HEK293 (cell line): ENCODE measurements around the gene OR4D1.

Experiments used
- CTCF ChIA-PET: fragments of 350-600 bp; formaldehyde crosslinking; extraction: SDS; loops from one replicate; lab custom pipeline; 2021; ENCODE audit warnings: antibody characterized with exemption; lab: Yijun Ruan, JAX
- POLR2A ChIA-PET: fragments of 300-600 bp; formaldehyde crosslinking; extraction: SDS; loops from one replicate; lab custom pipeline; 2020; ENCODE audit warnings: antibody characterized with exemption, inconsistent platforms; lab: Yijun Ruan, JAX
- H3K27ac ChIP-seq: fragments of 200-500 bp; sonication (Bioruptor generic); 2 replicates; pipeline ENCODE4 v1.5.1; 2014; ENCODE audit warnings: low read depth, low read length, control low read depth, inconsistent platforms; ENCODE audit errors: extremely low read depth
- H3K36me3 ChIP-seq, 2 experiments: fragments of 200-500 bp in 1 of 2; sonication (Bioruptor generic) in 1 of 2; 1 replicate in 1 of 2; 2 replicates in 1 of 2; pipeline ENCODE4 v1.5.1; 2014 to 2017; ENCODE audit warnings: inconsistent platforms in 2 of 2, low read length in 2 of 2; ENCODE audit not compliant: control insufficient read depth in 2 of 2, insufficient read depth in 1 of 2
- H3K4me1 ChIP-seq: fragments of 200-500 bp; sonication (Bioruptor generic); 2 replicates; pipeline ENCODE4 v1.5.1; 2014; ENCODE audit warnings: mild to moderate bottlenecking, low read length, inconsistent platforms; ENCODE audit not compliant: control insufficient read depth, insufficient read depth
- H3K4me3 ChIP-seq: 2 replicates; pipeline ENCODE4 v1.5.1; 2011; ENCODE audit warnings: low read depth, mild to moderate bottlenecking, control low read depth, low read length, moderate library complexity
- H3K9me3 ChIP-seq: fragments of 200-500 bp; sonication (Bioruptor generic); 2 replicates; pipeline ENCODE4 v1.5.1; 2014; ENCODE audit warnings: low read depth, low read length, inconsistent platforms; ENCODE audit not compliant: control insufficient read depth, insufficient read depth
- CTCF ChIP-seq: fragments of 450-650 bp; formaldehyde crosslinking; IDR thresholded peaks from 2 replicates; pipeline ENCODE4 v1.5.1; 2016; ENCODE audit warnings: missing biosample characterization, missing genetic modification characterization
- KLF8 ChIP-seq: fragments of 450-650 bp; formaldehyde crosslinking; IDR thresholded peaks from 2 replicates; pipeline ENCODE4 v1.5.1; 2016; ENCODE audit warnings: missing biosample characterization, missing genetic modification characterization
- OSR2 ChIP-seq: fragments of 450-650 bp; formaldehyde crosslinking; IDR thresholded peaks from 2 replicates; pipeline ENCODE4 v1.5.1; 2016; ENCODE audit warnings: missing biosample characterization, missing genetic modification characterization
- REST ChIP-seq: fragments of 450-650 bp; formaldehyde crosslinking; IDR thresholded peaks from 2 replicates; pipeline ENCODE4 v1.5.1; 2016; ENCODE audit warnings: missing biosample characterization, missing genetic modification characterization
- SP7 ChIP-seq: fragments of 450-650 bp; formaldehyde crosslinking; IDR thresholded peaks from 2 replicates; pipeline ENCODE4 v1.5.1; 2016; ENCODE audit warnings: missing biosample characterization, missing genetic modification characterization
- ZBTB10 ChIP-seq: fragments of 450-650 bp; formaldehyde crosslinking; IDR thresholded peaks from 2 replicates; pipeline ENCODE4 v1.5.1; 2016; ENCODE audit warnings: missing biosample characterization, missing genetic modification characterization
- ZBTB49 ChIP-seq: fragments of 450-650 bp; formaldehyde crosslinking; IDR thresholded peaks from 2 replicates; pipeline ENCODE4 v1.5.1; 2016; ENCODE audit warnings: missing biosample characterization, missing genetic modification characterization, low read depth
- ZNF157 ChIP-seq: fragments of 450-650 bp; formaldehyde crosslinking; IDR thresholded peaks from 2 replicates; pipeline ENCODE4 v1.5.1; 2016; ENCODE audit warnings: missing biosample characterization, missing genetic modification characterization
- ZNF324 ChIP-seq: fragments of 450-650 bp; formaldehyde crosslinking; IDR thresholded peaks from 2 replicates; pipeline ENCODE4 v1.5.1; 2016; ENCODE audit warnings: missing biosample characterization, missing genetic modification characterization
- ZNF391 ChIP-seq: fragments of 450-650 bp; formaldehyde crosslinking; IDR thresholded peaks from 2 replicates; pipeline ENCODE4 v1.5.1; 2016; ENCODE audit warnings: low read depth, missing biosample characterization, missing genetic modification characterization, borderline replicate concordance
- ZNF394 ChIP-seq: fragments of 450-650 bp; formaldehyde crosslinking; IDR thresholded peaks from 2 replicates; pipeline ENCODE4 v1.5.1; 2016; ENCODE audit warnings: missing biosample characterization, missing genetic modification characterization, mild to moderate bottlenecking, moderate library complexity, borderline replicate concordance
- ZNF449 ChIP-seq: fragments of 450-650 bp; formaldehyde crosslinking; IDR thresholded peaks from 2 replicates; pipeline ENCODE4 v1.5.1; 2017; ENCODE audit warnings: missing biosample characterization, mild to moderate bottlenecking, missing genetic modification characterization, moderate library complexity
- ZNF560 ChIP-seq: fragments of 450-650 bp; formaldehyde crosslinking; IDR thresholded peaks from 2 replicates; pipeline ENCODE4 v1.5.1; 2017; ENCODE audit warnings: missing biosample characterization, missing genetic modification characterization, borderline replicate concordance
- ZNF596 ChIP-seq: fragments of 450-650 bp; IDR thresholded peaks from 2 replicates; pipeline ENCODE4 v1.5.0; 2018; ENCODE audit warnings: missing biosample characterization, mild to moderate bottlenecking, missing genetic modification characterization, moderate library complexity
- ZNF654 ChIP-seq: fragments of 450-650 bp; formaldehyde crosslinking; IDR thresholded peaks from 2 replicates; pipeline ENCODE4 v1.5.1; 2016; ENCODE audit warnings: low read depth, missing biosample characterization, missing genetic modification characterization
- ZNF660 ChIP-seq: fragments of 450-650 bp; IDR thresholded peaks from 2 replicates; pipeline ENCODE4 v1.5.1; 2018; ENCODE audit warnings: missing biosample characterization, mild to moderate bottlenecking, missing genetic modification characterization
- ZNF692 ChIP-seq: fragments of 450-650 bp; formaldehyde crosslinking; IDR thresholded peaks from 2 replicates; pipeline ENCODE4 v1.5.1; 2016; ENCODE audit warnings: missing biosample characterization, missing genetic modification characterization
- ZNF830 ChIP-seq: fragments of 450-650 bp; IDR thresholded peaks from 2 replicates; pipeline ENCODE4 v1.5.0; 2018; ENCODE audit warnings: missing biosample characterization, missing genetic modification characterization, low read depth, mild to moderate bottlenecking, moderate library complexity

OR4D1 gene

GRCh38 chr17:58120195-58120822, 27.9 kb upstream of the OR4D1 start:
- TF ChIP-seq SP7 (no peak), REST (tag by site-specific recombination) (peak; percentile 98)
- ChIA-PET CTCF (interaction anchor here (0.5 to 1.3 kb wide), 6 partner anchors 50 to 354 kb away, joined by 3 to 4 read pairs (median 3); no protein-coding TSS in a partner anchor), POLR2A (no interaction called here)
- Histone ChIP-seq H3K4me3 (no peak overlapping the region), H3K9me3 (no peaks in the 10 kb centered on the region), H3K36me3 (no peaks in the 10 kb centered on the region), H3K4me1 (no peaks in the 10 kb centered on the region), H3K27ac (no peak overlapping the region)

GRCh38 chr17:58121925-58122324, 26.3 kb upstream of the OR4D1 start:
- CTCF ChIA-PET, result interaction anchor here (0.6 to 2.5 kb wide), 25 partner anchors 8 to 997 kb away, joined by 3 to 19 read pairs (median 3); no protein-coding TSS in a partner anchor
- POLR2A ChIA-PET, result no interaction called here
- H3K9me3 ChIP-seq, result no peaks in the 10 kb centered on the region
- no peak for TF ChIP-seq ZNF596 (tag by site-specific recombination)
- TF ChIP-seq ZNF654 (tag by site-specific recombination), result peak; percentile 74
- TF ChIP-seq ZNF449 (tag by site-specific recombination), result no peak
- no peak for TF ChIP-seq KLF8
- TF ChIP-seq ZBTB10 (tag by site-specific recombination), result no peak
- TF ChIP-seq OSR2 (tag by site-specific recombination), result no peak
- TF ChIP-seq ZNF830 (tag by site-specific recombination), result no peak
- TF ChIP-seq ZNF391 (tag by site-specific recombination), result no peak
- TF ChIP-seq ZNF660 (tag by site-specific recombination), result no peak
- TF ChIP-seq ZNF692 (tag by site-specific recombination), result no peak
- no peak for TF ChIP-seq ZBTB49 (tag by site-specific recombination)
- peak; percentile 68 for TF ChIP-seq CTCF (tag by site-specific recombination)
- TF ChIP-seq ZNF157, result no peak
- TF ChIP-seq ZNF324 (tag by site-specific recombination), result no peak
- TF ChIP-seq ZNF560 (tag by site-specific recombination), result no peak
- TF ChIP-seq ZNF394 (tag by site-specific recombination), result no peak
- no peak overlapping the region for H3K4me3 ChIP-seq
- H3K36me3 ChIP-seq, result no peaks in the 10 kb centered on the region
- no peak overlapping the region for H3K27ac ChIP-seq
- H3K4me1 ChIP-seq, result no peaks in the 10 kb centered on the region
